CD8-positive, alpha-beta memory T cell (primary cell): ENCODE data around the gene SLF2. TPM values are rescaled to one million over a fixed set of nuclear protein-coding genes. Genes with fewer than 3 reads are reported as not detected.
A peak's percentile ranks its signal among the peaks of the same experiment; 100 is the strongest.

ENCODE experiments used
- CTCF ChIA-PET: fragments of 350-600 bp; sonication (Branson Sonifier 250); formaldehyde crosslinking; loops from one replicate; lab custom pipeline; 2021; ENCODE audit warnings: antibody characterized with exemption; lab: Charles Lee
- POLR2A ChIA-PET: fragments of 350-600 bp; sonication (Branson Sonifier 250); formaldehyde crosslinking; loops from one replicate; lab custom pipeline; 2021; ENCODE audit warnings: antibody characterized with exemption; lab: Charles Lee
- DNase-seq, 5 donors: peaks; one replicate each; pipeline versions ENCODE4 v3.0.0 to v3.0.0-alpha.2; 2020 to 2022; ENCODE audit warnings: mixed read lengths in 1 of 5
- H3K27ac ChIP-seq: one replicate; pipeline ENCODE4 v1.7.0; 2013; ENCODE audit warnings: low read depth, mild to moderate bottlenecking, low read length, moderate library complexity
- H3K27me3 ChIP-seq: 2 replicates; pipeline ENCODE4 v1.7.0; 2013; ENCODE audit warnings: low read length, mild to moderate bottlenecking; ENCODE audit not compliant: insufficient read depth, poor library complexity, severe bottlenecking
- H3K36me3 ChIP-seq: 2 replicates; pipeline ENCODE4 v1.7.0; 2013; ENCODE audit warnings: mild to moderate bottlenecking, low read length, moderate library complexity; ENCODE audit not compliant: insufficient read depth
- H3K4me1 ChIP-seq: 2 replicates; pipeline ENCODE4 v1.7.0; 2013; ENCODE audit warnings: mild to moderate bottlenecking, low read length, moderate library complexity; ENCODE audit not compliant: insufficient read depth
- H3K4me3 ChIP-seq: 2 replicates; pipeline ENCODE4 v1.7.0; 2013; ENCODE audit warnings: mild to moderate bottlenecking, low read length
- H3K9me3 ChIP-seq: 2 replicates; pipeline ENCODE4 v1.7.0; 2013; ENCODE audit warnings: mild to moderate bottlenecking, low read length
- H3K27ac Mint-ChIP-seq, 8 donors: one replicate each; pipeline ENCODE4 v1.8.0; 2020 to 2021; ENCODE audit warnings: mixed read lengths in 8 of 8, mild to moderate bottlenecking in 6 of 8, inconsistent platforms in 3 of 8, moderate library complexity in 3 of 8
- H3K27me3 Mint-ChIP-seq, 2 donors: one replicate each; pipeline ENCODE4 v1.8.0; 2020 to 2021; ENCODE audit warnings: mixed read lengths in 2 of 2, mild to moderate bottlenecking in 1 of 2, moderate library complexity in 1 of 2
- H3K36me3 Mint-ChIP-seq, 3 donors: one replicate each; pipeline ENCODE4 v1.8.0; 2020 to 2021; ENCODE audit warnings: mixed read lengths in 3 of 3, inconsistent platforms in 1 of 3, mild to moderate bottlenecking in 1 of 3
- H3K4me1 Mint-ChIP-seq, 3 donors: one replicate each; pipeline ENCODE4 v1.8.0; 2020 to 2021; ENCODE audit warnings: mixed read lengths in 3 of 3, inconsistent platforms in 1 of 3, mild to moderate bottlenecking in 1 of 3
- H3K4me3 Mint-ChIP-seq, 7 donors: one replicate each; pipeline ENCODE4 v1.8.0; 2020 to 2021; ENCODE audit warnings: mixed read lengths in 7 of 7, mild to moderate bottlenecking in 6 of 7, moderate library complexity in 4 of 7, inconsistent platforms in 2 of 7
- H3K9me3 Mint-ChIP-seq, 5 donors: one replicate each; pipeline ENCODE4 v1.8.0; 2020 to 2022; ENCODE audit warnings: mixed read lengths in 5 of 5, mild to moderate bottlenecking in 3 of 5, moderate library complexity in 2 of 5, inconsistent platforms in 1 of 5
- polyA plus RNA-seq: library from polyadenylated mRNA; unstranded; fragments of 300-500 nt; fragmentation: Illumina TruSeq; gene quantifications from one replicate; pipeline ENCODE4 v1.2.3, GENCODE V29; 2021
- total RNA-seq, 2 experiments: library from RNA; stranded (reverse); gene quantifications; one replicate each; pipeline ENCODE4 v1.2.3, GENCODE V29; 2021

SLF2 gene
- total and polyA plus RNA-seq, 3 experiments from 2014 or later, result 13.9 to 36.1 (median 35.4) TPM

DNA sequence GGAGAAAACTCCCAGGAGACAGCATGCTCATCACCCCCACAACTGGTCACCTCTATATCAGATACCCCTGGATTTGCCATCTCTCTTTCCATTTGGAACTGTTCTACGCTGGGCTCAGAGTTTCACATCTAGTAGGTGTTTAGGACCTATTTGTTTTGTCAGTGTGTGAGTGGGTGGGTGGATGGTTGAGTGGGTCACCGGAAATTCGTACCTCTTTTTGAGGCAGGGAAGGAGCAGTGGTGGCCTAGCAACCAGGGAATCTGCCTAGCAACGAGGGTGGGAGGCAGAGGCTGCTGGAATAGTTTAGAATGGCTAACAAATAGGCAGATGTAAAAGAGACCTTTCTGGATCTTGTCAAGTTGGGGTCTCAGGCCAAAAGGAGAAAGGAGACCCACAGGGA is 23.2 kb upstream of the SLF2 start:
- CTCF ChIA-PET, result interaction anchor here (1.4 to 2.6 kb wide), 3 partner anchors 11 to 253 kb away, joined by 3 to 7 read pairs (median 4); no protein-coding TSS in a partner anchor

DNA sequence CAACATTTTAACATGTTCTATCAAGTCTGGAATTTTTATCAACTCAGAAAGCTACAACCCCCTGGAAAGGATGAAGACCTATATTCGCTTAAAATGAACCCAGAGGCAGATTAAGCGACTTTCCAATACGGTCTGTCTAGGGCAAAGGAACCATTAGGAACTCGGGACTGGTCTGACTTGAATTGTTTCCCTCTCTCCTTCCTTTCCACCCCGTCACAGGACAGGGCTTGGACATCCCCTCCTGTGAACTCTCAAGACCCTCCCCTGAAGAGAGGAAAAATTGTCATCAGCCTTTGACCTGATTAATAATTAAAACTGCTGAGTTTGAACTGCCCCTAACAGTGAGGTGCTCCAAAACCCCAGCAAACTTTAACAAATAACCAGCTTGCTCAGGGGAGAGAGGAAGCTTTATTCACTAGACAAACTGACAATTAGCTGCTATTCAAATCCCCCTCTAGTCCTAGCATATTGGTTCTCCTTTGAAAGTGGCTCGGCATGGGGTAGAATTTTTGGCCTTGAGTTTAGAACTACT is 22.6 kb upstream of the SLF2 start:
- H3K4me3 Mint-ChIP-seq, result no peak overlapping the region
- H3K4me3 ChIP-seq, result no peak overlapping the region
- no peak for DNase-seq
- H3K9me3 ChIP-seq, result no peaks in the 10 kb centered on the region
- H3K27ac ChIP-seq, result no peak overlapping the region
- H3K4me1 ChIP-seq, result no peaks in the 10 kb centered on the region
- no peaks in the 10 kb centered on the region for H3K36me3 ChIP-seq
- H3K27me3 Mint-ChIP-seq, result peaks cover 22 to 43% of the 10 kb centered on the region in 2 donors
- H3K27me3 ChIP-seq, result no peaks in the 10 kb centered on the region
- peak overlapping the region in 1 of 8 donors; percentile 62 for H3K27ac Mint-ChIP-seq
- CTCF ChIA-PET, result no interaction called here
- POLR2A ChIA-PET, result no interaction called here
- peaks cover 0 to 1% (median under 1%) of the 10 kb centered on the region in 3 donors for H3K4me1 Mint-ChIP-seq
- H3K9me3 Mint-ChIP-seq, result no peaks in the 10 kb centered on the region
- H3K36me3 Mint-ChIP-seq, result no peaks in the 10 kb centered on the region

More for the DNA sequence above, 23.2 kb upstream of the SLF2 start:
- no peak overlapping the region for H3K4me3 ChIP-seq
- H3K27ac Mint-ChIP-seq, result peak overlapping the region in 1 of 8 donors; percentile 74
- POLR2A ChIA-PET, result no interaction called here
- no peaks in the 10 kb centered on the region for H3K9me3 ChIP-seq
- no peaks in the 10 kb centered on the region for H3K36me3 Mint-ChIP-seq
- H3K4me1 ChIP-seq, result no peaks in the 10 kb centered on the region
- no peak for DNase-seq
- H3K36me3 ChIP-seq, result no peaks in the 10 kb centered on the region
- H3K27me3 Mint-ChIP-seq, result peaks cover 22 to 43% of the 10 kb centered on the region in 2 donors
- H3K4me1 Mint-ChIP-seq, result no peaks in the 10 kb centered on the region
- H3K9me3 Mint-ChIP-seq, result no peaks in the 10 kb centered on the region
- H3K4me3 Mint-ChIP-seq, result no peak overlapping the region
- H3K27me3 ChIP-seq, result no peaks in the 10 kb centered on the region
- no peak overlapping the region for H3K27ac ChIP-seq

GRCh38 chr10:100890673-100891317 is 22.0 kb upstream of the SLF2 start:
- H3K27me3 Mint-ChIP-seq, result peaks cover 22 to 43% of the 10 kb centered on the region in 2 donors
- H3K4me3 ChIP-seq, result no peak overlapping the region
- no peak overlapping the region for H3K4me3 Mint-ChIP-seq
- H3K4me1 Mint-ChIP-seq, result peaks cover 4 to 7% (median 7%) of the 10 kb centered on the region in 3 donors
- no peak overlapping the region for H3K27ac ChIP-seq
- DNase-seq, result no peak
- CTCF ChIA-PET, result no interaction called here
- H3K9me3 Mint-ChIP-seq, result no peaks in the 10 kb centered on the region
- POLR2A ChIA-PET, result no interaction called here
- H3K36me3 Mint-ChIP-seq, result no peaks in the 10 kb centered on the region
- H3K27ac Mint-ChIP-seq, result peak overlapping the region in 1 of 8 donors; percentile 62
- H3K36me3 ChIP-seq, result no peaks in the 10 kb centered on the region
- no peaks in the 10 kb centered on the region for H3K9me3 ChIP-seq
- no peaks in the 10 kb centered on the region for H3K4me1 ChIP-seq
- no peaks in the 10 kb centered on the region for H3K27me3 ChIP-seq

DNA sequence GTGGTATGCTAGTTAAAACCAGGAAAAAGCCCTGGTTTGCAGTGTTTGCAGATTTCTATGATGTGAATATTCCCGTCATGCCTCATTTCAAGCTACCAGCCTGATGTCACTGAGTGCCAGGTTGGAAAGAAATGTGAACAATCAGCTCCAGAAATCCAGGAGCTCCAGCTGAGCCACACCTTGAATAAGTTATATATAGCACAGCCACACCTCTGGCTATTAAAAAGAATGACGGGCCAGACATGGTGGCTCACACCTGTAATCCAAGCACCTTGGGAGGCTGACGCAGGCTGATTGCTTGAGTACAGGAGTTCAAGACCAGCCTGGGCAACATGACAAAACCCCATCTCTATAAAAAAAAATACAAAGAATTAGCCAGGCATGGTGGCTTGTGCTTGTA is 18.7 kb upstream of the SLF2 start:
- Mint-ChIP-seq H3K27me3 (peaks cover 16 to 43% of the 10 kb centered on the region in 2 donors), H3K9me3 (no peaks in the 10 kb centered on the region)
- CTCF ChIA-PET, result interaction anchor here (1.5 kb wide), 1 partner anchor 331 kb away, joined by 3 read pairs; no protein-coding TSS in a partner anchor

GRCh38 chr10:100894589-100895294 is 18.0 kb upstream of the SLF2 start:
- no peaks in the 10 kb centered on the region for H3K4me1 ChIP-seq
- Mint-ChIP-seq H3K4me3 (no peak overlapping the region), H3K27me3 (peaks cover 13 to 37% of the 10 kb centered on the region in 2 donors), H3K4me1 (peaks cover 4 to 8% (median 8%) of the 10 kb centered on the region in 3 donors), H3K27ac (no peak overlapping the region), H3K9me3 (no peaks in the 10 kb centered on the region), H3K36me3 (no peaks in the 10 kb centered on the region)
- no peak for DNase-seq
- H3K9me3 ChIP-seq, result no peaks in the 10 kb centered on the region
- ChIA-PET CTCF (interaction anchor here (1.2 to 1.5 kb wide), 2 partner anchors 221 to 332 kb away, joined by 3 read pairs; no protein-coding TSS in a partner anchor), POLR2A (no interaction called here)
- H3K36me3 ChIP-seq, result no peaks in the 10 kb centered on the region
- H3K4me3 ChIP-seq, result no peak overlapping the region
- no peak overlapping the region for H3K27ac ChIP-seq
- no peaks in the 10 kb centered on the region for H3K27me3 ChIP-seq

More for the DNA sequence above, 18.7 kb upstream of the SLF2 start:
- DNase-seq, result no peak
- POLR2A ChIA-PET, result no interaction called here
- Histone ChIP-seq H3K27ac (no peak overlapping the region), H3K36me3 (no peaks in the 10 kb centered on the region), H3K9me3 (no peaks in the 10 kb centered on the region), H3K27me3 (no peaks in the 10 kb centered on the region), H3K4me3 (no peak overlapping the region), H3K4me1 (no peaks in the 10 kb centered on the region)
- H3K36me3 Mint-ChIP-seq, result no peaks in the 10 kb centered on the region
- no peak overlapping the region for H3K4me3 Mint-ChIP-seq
- peaks cover 4 to 8% (median 8%) of the 10 kb centered on the region in 3 donors for H3K4me1 Mint-ChIP-seq
- no peak overlapping the region for H3K27ac Mint-ChIP-seq

GRCh38 chr10:100895346-100895745 is 17.4 kb upstream of the SLF2 start:
- H3K9me3 ChIP-seq, result no peaks in the 10 kb centered on the region
- no peak overlapping the region for H3K4me3 ChIP-seq
- no peak overlapping the region for H3K4me3 Mint-ChIP-seq
- H3K27ac ChIP-seq, result no peak overlapping the region
- no peaks in the 10 kb centered on the region for H3K36me3 Mint-ChIP-seq
- peak overlapping the region in 1 of 8 donors; percentile 43 for H3K27ac Mint-ChIP-seq
- DNase-seq, result no peak
- ChIA-PET POLR2A (interaction anchor here (0.5 kb wide), 1 partner anchor 360 kb away, joined by 6 read pairs; no protein-coding TSS in a partner anchor), CTCF (interaction anchor here (1.2 to 1.5 kb wide), 2 partner anchors 221 to 333 kb away, joined by 3 read pairs; no protein-coding TSS in a partner anchor)
- H3K36me3 ChIP-seq, result no peaks in the 10 kb centered on the region
- H3K9me3 Mint-ChIP-seq, result no peaks in the 10 kb centered on the region
- no peaks in the 10 kb centered on the region for H3K27me3 ChIP-seq
- peaks cover 4 to 8% (median 8%) of the 10 kb centered on the region in 3 donors for H3K4me1 Mint-ChIP-seq
- H3K27me3 Mint-ChIP-seq, result peaks cover 14 to 36% of the 10 kb centered on the region in 2 donors
- no peaks in the 10 kb centered on the region for H3K4me1 ChIP-seq

GRCh38 chr10:100895896-100896295 is 16.9 kb upstream of the SLF2 start:
- Mint-ChIP-seq H3K27ac (peak overlapping the region in 1 of 8 donors; percentile 52), H3K36me3 (no peaks in the 10 kb centered on the region), H3K9me3 (no peaks in the 10 kb centered on the region), H3K4me1 (peaks cover 4 to 8% (median 8%) of the 10 kb centered on the region in 3 donors), H3K4me3 (no peak overlapping the region), H3K27me3 (peaks cover 12 to 33% of the 10 kb centered on the region in 2 donors)
- no peak for DNase-seq
- Histone ChIP-seq H3K27me3 (no peaks in the 10 kb centered on the region), H3K4me3 (no peak overlapping the region), H3K27ac (no peak overlapping the region), H3K4me1 (no peaks in the 10 kb centered on the region), H3K9me3 (no peaks in the 10 kb centered on the region), H3K36me3 (no peaks in the 10 kb centered on the region)
- POLR2A ChIA-PET, result interaction anchor here (0.5 kb wide), 1 partner anchor 360 kb away, joined by 6 read pairs; no protein-coding TSS in a partner anchor
- CTCF ChIA-PET, result interaction anchor here (0.8 to 1.5 kb wide), 3 partner anchors 155 to 333 kb away, joined by 3 read pairs; no protein-coding TSS in a partner anchor
